CD4-positive, alpha-beta T cell treated with Interleukin-4 for 4 hours (primary cell): ENCODE measurements around the gene PTPRM.

Source experiments
- DNase-seq: peaks from one replicate; pipeline ENCODE4 v3.0.0-alpha.2; 2020

The PTPRM gene

DNA sequence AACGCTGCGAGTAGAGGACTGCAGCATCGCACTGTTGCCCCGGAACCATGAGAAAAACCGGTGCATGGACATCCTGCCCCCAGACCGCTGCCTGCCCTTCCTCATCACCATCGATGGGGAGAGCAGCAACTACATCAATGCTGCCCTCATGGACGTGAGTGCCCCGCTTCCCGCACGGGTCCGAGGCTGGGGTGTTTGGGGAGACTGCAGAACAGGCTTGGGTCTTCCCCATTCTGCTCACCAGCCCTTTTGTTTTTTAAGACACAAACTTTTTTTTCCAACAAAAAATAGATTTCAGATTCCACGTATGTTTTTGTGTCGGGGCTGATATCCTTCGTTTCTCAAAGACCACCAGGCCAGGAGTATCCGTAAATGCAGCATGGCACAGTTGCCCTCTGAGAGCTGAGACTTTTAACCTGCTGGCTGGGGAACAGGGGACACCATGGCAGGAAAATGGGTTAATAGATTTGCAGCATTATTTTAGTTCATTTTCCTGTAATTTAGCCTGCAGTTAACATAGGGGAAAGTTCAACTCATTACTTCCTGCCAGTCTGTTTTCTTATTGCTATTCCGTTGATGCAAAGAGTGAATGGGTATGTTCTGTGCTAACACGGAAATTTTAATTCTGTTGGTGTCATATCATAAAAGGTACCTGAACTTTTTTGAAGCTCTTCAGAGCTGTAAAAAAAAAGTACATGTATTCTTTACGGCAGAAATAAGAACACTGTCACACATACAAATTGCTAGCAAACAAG lies 812.2 kb downstream of the PTPRM start:
- no peak for DNase-seq

DNA sequence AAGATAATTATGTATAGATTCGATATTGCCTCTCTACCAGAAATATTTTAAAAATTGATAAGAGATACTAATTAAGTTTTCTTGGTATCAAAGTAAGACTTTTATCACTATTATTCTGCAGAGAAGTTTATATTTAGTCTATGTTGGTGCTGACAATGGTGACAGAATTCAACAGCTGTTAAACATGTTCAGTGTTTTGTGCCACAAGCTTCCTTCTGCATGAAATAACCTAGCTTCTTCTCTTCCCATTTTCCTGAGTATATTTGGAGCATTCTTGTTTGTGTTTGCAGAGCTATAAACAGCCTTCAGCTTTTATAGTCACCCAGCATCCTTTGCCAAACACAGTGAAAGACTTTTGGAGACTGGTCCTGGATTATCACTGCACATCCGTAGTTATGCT lies 812.9 kb downstream of the PTPRM start:
- no peak for DNase-seq

DNA sequence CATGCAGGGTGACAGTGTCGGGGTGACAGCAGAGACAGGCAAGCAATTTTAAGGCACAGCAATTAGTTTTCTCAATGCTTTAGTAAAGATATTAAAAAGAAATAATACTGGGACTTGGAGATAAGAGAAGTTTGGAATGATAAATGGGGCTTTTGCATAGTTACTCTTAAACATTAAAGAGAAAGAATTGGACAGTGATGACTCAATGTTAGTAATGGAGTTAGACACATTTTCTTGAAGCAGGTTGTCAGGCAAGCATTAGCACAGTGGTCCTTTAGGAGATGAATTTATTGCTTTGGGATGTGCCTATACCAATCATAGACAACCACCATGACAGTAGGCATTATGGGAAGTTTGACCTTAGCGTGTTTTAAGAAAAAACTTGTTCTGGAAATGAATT lies 813.8 kb downstream of the PTPRM start:
- no peak for DNase-seq

DNA sequence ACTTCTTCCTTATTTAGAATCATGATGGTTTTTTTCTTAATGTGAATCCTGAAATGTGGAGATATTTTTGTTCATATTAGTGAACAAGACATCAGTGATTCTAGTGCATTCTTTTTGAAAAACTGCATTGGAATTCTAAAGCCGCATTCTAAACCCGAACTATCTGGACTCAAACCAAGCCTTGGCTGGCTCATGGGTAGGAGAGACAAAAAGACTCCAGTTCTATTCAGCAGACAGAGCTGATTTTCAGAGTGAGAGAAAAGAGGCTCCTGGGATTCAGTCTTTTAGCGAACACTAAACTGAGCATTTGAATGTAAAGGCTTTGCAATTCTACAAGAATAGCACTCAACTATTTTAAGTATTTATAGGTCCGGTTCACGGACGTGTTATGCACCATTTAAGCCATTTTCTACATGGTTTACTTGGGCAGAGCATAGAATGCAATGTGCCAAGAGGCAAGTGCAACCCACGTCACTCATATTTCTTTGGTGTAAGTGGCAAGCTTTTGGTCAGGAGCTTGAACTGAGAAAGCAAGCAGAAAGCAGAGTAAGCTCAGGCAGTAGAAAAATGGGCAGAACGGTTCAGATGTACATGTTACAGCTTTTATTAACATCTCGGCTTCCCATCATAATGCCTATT lies 814.8 kb downstream of the PTPRM start:
- no peak for DNase-seq

DNA sequence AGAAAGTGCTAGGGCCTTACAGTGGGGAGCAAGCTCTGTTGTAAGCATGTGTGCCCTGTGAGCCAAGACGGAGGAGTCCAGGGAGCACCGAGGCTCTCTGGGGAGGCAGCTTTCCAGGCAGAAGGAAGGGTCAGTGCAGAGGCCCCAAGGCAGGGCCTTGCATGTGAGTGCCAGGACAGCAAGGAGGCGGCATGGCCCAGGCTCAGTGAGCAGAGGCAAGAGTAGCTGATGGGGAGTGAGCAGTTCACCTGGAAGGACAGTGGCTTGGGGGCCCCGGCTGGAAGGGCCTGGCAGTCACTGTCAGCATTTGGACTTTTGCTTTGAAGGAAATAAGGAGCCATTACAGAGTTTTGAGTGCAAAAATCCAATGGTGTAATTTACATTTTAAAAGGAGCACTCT lies 818.3 kb downstream of the PTPRM start:
- DNase-seq: no peak

- DNase-seq: no peak
Measured at GRCh38 chr18:8386669-8387380, 819.7 kb downstream of the PTPRM start.

- no peak for DNase-seq
Measured at GRCh38 chr18:8389391-8390340, 822.5 kb downstream of the PTPRM start.

DNA sequence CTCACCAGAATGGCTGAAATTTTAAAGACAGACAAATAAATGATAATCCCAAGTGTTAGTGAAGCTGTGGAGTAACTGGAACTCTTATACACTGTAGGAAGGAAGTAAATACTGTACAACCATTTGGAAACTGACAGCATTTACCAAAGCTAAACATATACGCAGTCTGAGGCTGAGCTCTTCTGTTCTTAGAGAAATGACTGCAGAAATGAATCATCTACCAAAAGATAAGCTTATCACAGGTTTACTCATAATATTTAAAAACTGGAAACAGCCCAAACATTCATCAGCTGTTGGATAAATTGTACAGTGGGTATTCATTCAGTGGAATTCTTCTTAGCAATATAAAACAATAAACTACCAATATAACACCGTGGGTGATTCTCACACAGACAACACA lies 824.0 kb downstream of the PTPRM start:
- DNase-seq: no peak

DNA sequence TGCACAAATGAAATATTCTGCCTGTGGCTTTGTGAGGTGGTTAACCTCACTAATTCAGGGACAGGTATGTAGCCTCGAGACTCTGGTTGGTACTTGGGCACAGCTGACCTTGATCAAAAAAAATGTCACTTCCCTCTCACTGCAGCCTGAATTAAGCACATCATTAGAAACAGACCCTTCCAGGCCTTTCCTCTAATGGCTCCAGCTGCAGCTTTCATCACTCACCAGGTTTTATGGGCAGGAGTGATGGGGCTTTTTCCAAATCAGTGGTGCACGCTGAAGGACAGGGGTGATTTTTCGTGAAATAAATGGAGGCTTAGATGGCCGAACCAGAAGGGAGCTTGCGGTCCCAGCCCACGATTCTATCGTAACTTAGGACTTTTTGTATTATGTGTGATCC lies 829.1 kb downstream of the PTPRM start:
- DNase-seq: no peak

DNA sequence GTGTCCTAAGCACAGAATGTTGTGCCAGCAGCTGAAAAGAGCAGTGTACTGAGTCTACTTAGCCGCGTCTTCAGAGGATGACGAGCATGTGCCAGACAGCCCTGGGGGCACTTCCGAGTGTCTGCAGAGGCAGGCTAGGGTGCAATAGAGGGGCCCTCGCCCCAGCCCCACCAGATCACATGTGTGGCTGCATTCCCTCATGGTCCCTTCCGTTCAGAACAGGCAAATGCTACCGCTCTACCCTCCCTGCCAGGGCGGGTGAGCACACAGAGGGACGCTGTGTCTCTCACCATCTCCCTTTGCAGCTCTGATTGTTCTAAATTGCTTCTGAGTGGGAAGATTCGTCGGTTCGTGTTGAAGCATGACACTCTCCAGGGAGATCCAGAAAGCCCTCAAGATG lies 829.9 kb downstream of the PTPRM start:
- DNase-seq: no peak

GRCh38 chr18:8399138-8399537 lies 832.0 kb downstream of the PTPRM start:
- DNase-seq: no peak

DNA sequence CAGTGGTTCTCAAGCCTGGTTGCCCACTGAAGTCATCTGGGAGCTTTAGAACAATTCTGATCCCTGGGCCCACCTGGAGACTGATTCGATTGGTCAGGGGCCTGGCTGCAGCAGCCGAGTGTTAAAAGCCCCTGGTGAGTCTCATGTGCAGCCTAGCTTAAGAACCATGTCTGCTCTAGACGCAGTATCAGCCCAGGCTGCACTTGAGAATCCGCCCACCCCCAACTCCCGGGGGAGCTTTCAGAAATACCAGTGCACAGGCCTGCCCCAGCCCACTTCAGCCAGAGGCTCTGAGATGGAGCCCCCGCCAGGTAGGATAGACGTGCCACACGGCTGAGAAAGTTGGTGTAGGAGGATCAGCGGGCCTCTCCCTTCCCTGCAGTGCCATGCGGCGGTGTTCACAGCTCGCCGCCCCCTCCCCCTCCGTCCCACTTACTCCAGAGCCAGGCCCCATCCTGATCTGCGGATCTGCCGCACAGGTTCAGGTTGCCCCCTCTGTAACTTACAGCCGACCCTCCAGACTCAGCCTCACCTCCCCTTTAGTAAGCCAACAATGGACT lies 833.2 kb downstream of the PTPRM start:
- no peak for DNase-seq

- DNase-seq: no peak
Measured at GRCh38 chr18:8400825-8401224, 833.7 kb downstream of the PTPRM start.

- no peak for DNase-seq
Measured at GRCh38 chr18:8401606-8402005, 834.5 kb downstream of the PTPRM start.

GRCh38 chr18:8402237-8402636 lies 835.1 kb downstream of the PTPRM start:
- DNase-seq: no peak

GRCh38 chr18:8403713-8404112 lies 836.6 kb downstream of the PTPRM start:
- no peak for DNase-seq

GRCh38 chr18:8406186-8406867 lies 839.2 kb downstream of the PTPRM start:
- no peak for DNase-seq

DNA sequence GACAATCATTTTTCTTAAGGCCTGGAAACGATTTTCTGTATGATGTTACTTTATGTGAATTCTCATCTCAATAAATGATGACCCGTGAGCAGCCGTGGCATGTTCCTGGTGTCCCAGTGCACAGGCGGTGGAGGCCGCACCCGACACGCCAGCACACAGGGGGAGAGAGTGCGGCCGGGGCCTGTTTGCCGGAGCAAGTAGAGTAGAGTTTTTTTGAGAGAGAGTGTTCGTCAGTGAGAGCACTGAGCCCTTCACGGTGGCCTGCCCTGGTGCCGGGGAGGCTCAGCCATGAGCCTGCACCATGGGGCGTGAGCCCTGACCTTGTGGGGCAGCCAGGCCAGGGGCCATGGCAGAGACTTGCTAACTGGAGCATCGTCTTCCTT lies 839.7 kb downstream of the PTPRM start:
- no peak for DNase-seq

DNA sequence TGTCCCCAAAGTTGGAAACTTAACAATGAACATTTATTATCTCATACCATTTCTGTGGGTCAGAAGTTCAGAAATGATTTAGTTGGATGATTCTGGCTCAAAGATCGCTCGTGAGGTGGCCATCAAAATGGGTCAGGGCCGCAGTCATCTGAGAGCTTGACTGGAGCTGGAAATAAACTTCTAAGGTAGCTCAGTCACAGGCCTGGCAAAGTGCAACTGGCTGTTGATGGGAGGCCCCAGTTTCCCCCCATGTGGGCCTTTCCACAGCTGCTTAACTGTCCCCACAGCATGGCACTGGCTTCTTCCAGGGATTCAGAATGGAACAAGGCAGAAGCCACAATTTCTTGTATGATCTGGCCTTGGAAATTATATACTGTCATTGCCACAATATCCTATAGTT lies 842.0 kb downstream of the PTPRM start:
- no peak for DNase-seq

GRCh38 chr18:8411492-8411891 lies 844.4 kb downstream of the PTPRM start:
- DNase-seq: no peak

- no peak for DNase-seq
Measured at GRCh38 chr18:8412117-8412516, 845.0 kb downstream of the PTPRM start.

DNA sequence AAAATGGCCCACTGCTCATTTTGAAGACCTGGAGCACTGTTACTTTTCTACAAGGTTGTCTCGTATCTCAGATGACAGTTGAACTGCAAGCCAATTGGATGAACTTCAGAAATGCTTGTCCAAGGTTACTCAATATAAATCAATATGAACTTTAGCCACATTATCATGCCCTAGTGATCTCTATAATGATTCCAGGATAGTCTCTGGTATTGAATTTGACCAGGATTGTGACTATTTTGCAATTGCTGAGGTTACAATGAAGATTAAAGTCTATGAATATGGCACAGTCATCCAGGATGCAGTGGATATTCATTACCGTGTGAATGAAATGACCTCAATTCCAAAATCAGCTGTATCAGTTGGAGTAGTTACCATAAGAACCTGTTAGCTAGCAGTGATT lies 846.1 kb downstream of the PTPRM start:
- DNase-seq: no peak
